Endothelial cell of umbilical vein (primary cell): ENCODE data around the gene NPFFR1. TPM values are rescaled to one million over a fixed set of nuclear protein-coding genes. Genes with fewer than 3 reads are reported as not detected.

ENCODE experiments used
- BruUV-seq: library from RNA; stranded (reverse); fragments of 400-500 nt; replicated peaks from 2 replicates; lab custom pipeline; 2021; lab: Mats Ljungman, UMichigan
- CTCF ChIA-PET: fragments of 300-600, 350-600 bp; sonication (Branson Sonifier 250); formaldehyde crosslinking; loops from one replicate; lab custom pipeline; 2021; ENCODE audit warnings: antibody characterized with exemption, inconsistent platforms; lab: Charles Lee
- POLR2A ChIA-PET: fragments of 300-600, 350-600 bp; sonication (Branson Sonifier 250); formaldehyde crosslinking; loops from one replicate; lab custom pipeline; 2021; ENCODE audit warnings: antibody characterized with exemption, inconsistent platforms; lab: Charles Lee
- DNase-seq: peaks from one replicate; pipeline ENCODE4 v3.0.0-alpha.2; 2011; ENCODE audit warnings: low read depth, low spot score
- FAIRE-seq: peaks from 2 replicates; lab custom pipeline; 2011; peaks lifted over from hg19 to GRCh38; lab: Jason Lieb, UNC
- H2AFZ ChIP-seq: 2 replicates; pipeline ENCODE4 v1.6.0; 2012; ENCODE audit warnings: low read depth, low read length, control low read depth, inconsistent platforms
- H3K27ac ChIP-seq: 2 replicates; pipeline ENCODE4 v1.5.1; 2011; ENCODE audit warnings: low read depth, mild to moderate bottlenecking, control low read depth, low read length, moderate library complexity; ENCODE audit not compliant: insufficient read depth
- H3K27me3 ChIP-seq, 2 experiments: 2 replicates each; pipeline versions ENCODE4 v1.6.0 to v1.6.1; 2011; ENCODE audit warnings: low read length in 2 of 2, mixed read lengths in 1 of 2; ENCODE audit not compliant: control insufficient read depth in 2 of 2, insufficient read depth in 2 of 2
- H3K36me3 ChIP-seq, 2 experiments: 2 replicates in 1 of 2; 3 replicates in 1 of 2; pipeline ENCODE4 v1.5.1; 2011; ENCODE audit warnings: low read length in 2 of 2, mild to moderate bottlenecking in 1 of 2, moderate library complexity in 1 of 2; ENCODE audit not compliant: control insufficient read depth in 2 of 2, insufficient read depth in 2 of 2; ENCODE audit errors: extremely low read depth in 1 of 2
- H3K4me1 ChIP-seq: 3 replicates; pipeline ENCODE4 v1.5.1; 2011; ENCODE audit warnings: mild to moderate bottlenecking, low read length; ENCODE audit not compliant: control insufficient read depth, insufficient read depth; ENCODE audit errors: extremely low read depth
- H3K4me2 ChIP-seq: 2 replicates; pipeline ENCODE4 v1.6.1; 2011; ENCODE audit warnings: low read length, control low read depth, mixed read lengths; ENCODE audit not compliant: insufficient read depth
- H3K4me3 ChIP-seq, 3 experiments: fragments of 200-600 bp in 1 of 3; sonication (generic), shearing (Covaris generic) in 1 of 3; replicated peaks in 1 of 3; 2 replicates each; pipeline ENCODE4 v1.5.1; 2011 to 2016; ENCODE audit warnings: control low read depth in 3 of 3, low read length in 3 of 3, mild to moderate bottlenecking in 2 of 3, inconsistent platforms in 1 of 3, low read depth in 1 of 3, moderate library complexity in 1 of 3; ENCODE audit not compliant: insufficient read depth in 1 of 3
- H3K79me2 ChIP-seq: 2 replicates; pipeline ENCODE4 v1.6.0; 2012; ENCODE audit warnings: low read length, inconsistent platforms; ENCODE audit not compliant: control insufficient read depth, insufficient read depth
- H3K9ac ChIP-seq: replicated peaks from 2 replicates; pipeline ENCODE3; 2011; ENCODE audit warnings: low read length, control low read depth; ENCODE audit not compliant: insufficient read depth; ENCODE audit errors: extremely low read depth
- H3K9me1 ChIP-seq: replicated peaks from 3 replicates; pipeline ENCODE4 v1.6.0; 2011; ENCODE audit warnings: mild to moderate bottlenecking, low read length; ENCODE audit not compliant: control insufficient read depth, insufficient read depth; ENCODE audit errors: extremely low read depth
- H3K9me3 ChIP-seq: replicated peaks from 2 replicates; pipeline ENCODE4 v1.5.1; 2012; ENCODE audit warnings: low read length, inconsistent platforms; ENCODE audit not compliant: control insufficient read depth, insufficient read depth
- H4K20me1 ChIP-seq: replicated peaks from 2 replicates; pipeline ENCODE3; 2011; ENCODE audit warnings: mild to moderate bottlenecking, low read length; ENCODE audit not compliant: control insufficient read depth, insufficient read depth; ENCODE audit errors: extremely low read depth
- EZH2 ChIP-seq: IDR thresholded peaks from 2 replicates; pipeline ENCODE4 v1.6.1; 2012; ENCODE audit warnings: borderline replicate concordance, low read depth, mild to moderate bottlenecking, moderate library complexity, low read length, inconsistent platforms; ENCODE audit not compliant: severe bottlenecking
- FOS ChIP-seq: IDR thresholded peaks from 2 replicates; pipeline ENCODE4 v1.6.1; 2011; ENCODE audit warnings: mild to moderate bottlenecking, low read length, moderate library complexity, borderline replicate concordance; ENCODE audit not compliant: insufficient read depth
- GATA2 ChIP-seq: IDR thresholded peaks from 2 replicates; pipeline ENCODE4 v1.7.0; 2011; ENCODE audit warnings: low read depth, mild to moderate bottlenecking, moderate library complexity, mixed read lengths, low read length; ENCODE audit not compliant: insufficient read length, insufficient read depth
- JUN ChIP-seq: IDR thresholded peaks from 2 replicates; pipeline ENCODE4 v1.6.1; 2011; ENCODE audit warnings: borderline replicate concordance, low read depth; ENCODE audit not compliant: insufficient read length, insufficient read depth
- MYC ChIP-seq: IDR thresholded peaks from one replicate; pipeline ENCODE4 v1.6.1; 2011; ENCODE audit warnings: mild to moderate bottlenecking, low read depth, low read length
- POLR2A ChIP-seq: IDR thresholded peaks from 2 replicates; pipeline ENCODE4 v1.6.1; 2012; ENCODE audit warnings: low read depth, mild to moderate bottlenecking, control low read depth, low read length
- POLR2AphosphoS5 ChIP-seq: IDR thresholded peaks from 2 replicates; pipeline ENCODE4 v1.6.1; 2012; ENCODE audit warnings: low read depth, mild to moderate bottlenecking, control low read depth, low read length, moderate library complexity; ENCODE audit not compliant: insufficient read depth
- dilution Hi-C: fragments of 300-500 bp; cut with MboI; formaldehyde crosslinking; loops from one replicate; pipeline ENCODE4 v1.15.0; 2019; ENCODE audit warnings: low sequenced_read_pairs; ENCODE audit not compliant: extremely low pct_ligation_motif_present
- intact Hi-C: fragments of 100-400 bp; cut with micrococcal nuclease; formaldehyde crosslinking; loops from one replicate; pipeline ENCODE4 v1.10.0; 2022
- polyA plus RNA-seq, 4 experiments: library from polyadenylated mRNA; depleted of rRNA in 3 of 4; stranded (reverse) in 3 of 4; unstranded in 1 of 4; fragments of >200 nt; gene quantifications; 2 replicates each; pipeline versions ENCODE4 v1.2.1 to v1.2.3, GENCODE V29; 2011 to 2012; ENCODE audit warnings: missing spikeins in 1 of 4
- total RNA-seq: library from RNA; stranded (reverse); gene quantifications from 2 replicates; pipeline ENCODE4 v1.2.3, GENCODE V29; 2021
- TF ChIP-seq, protein P1 (sequence below), 2 donors: IDR thresholded peaks; 1 replicate in 1 of 2; 2 replicates in 1 of 2; pipeline ENCODE4 v1.5.1; 2011; ENCODE audit warnings: low read length in 2 of 2, mild to moderate bottlenecking in 2 of 2, moderate library complexity in 2 of 2, control low read depth in 1 of 2, inconsistent platforms in 1 of 2, low read depth in 1 of 2; ENCODE audit not compliant: insufficient read depth in 1 of 2; ENCODE audit errors: extremely low read depth in 1 of 2
- TF ChIP-seq, protein P2 (sequence below): IDR thresholded peaks from 2 replicates; pipeline ENCODE4 v1.6.1; 2011; ENCODE audit not compliant: insufficient read depth, insufficient read length

Gene NPFFR1
- total and polyA plus RNA-seq, 2 donors (not counting 3 experiments of a cell fraction or from before 2014, with no cell fraction given) = not detected

DNA sequence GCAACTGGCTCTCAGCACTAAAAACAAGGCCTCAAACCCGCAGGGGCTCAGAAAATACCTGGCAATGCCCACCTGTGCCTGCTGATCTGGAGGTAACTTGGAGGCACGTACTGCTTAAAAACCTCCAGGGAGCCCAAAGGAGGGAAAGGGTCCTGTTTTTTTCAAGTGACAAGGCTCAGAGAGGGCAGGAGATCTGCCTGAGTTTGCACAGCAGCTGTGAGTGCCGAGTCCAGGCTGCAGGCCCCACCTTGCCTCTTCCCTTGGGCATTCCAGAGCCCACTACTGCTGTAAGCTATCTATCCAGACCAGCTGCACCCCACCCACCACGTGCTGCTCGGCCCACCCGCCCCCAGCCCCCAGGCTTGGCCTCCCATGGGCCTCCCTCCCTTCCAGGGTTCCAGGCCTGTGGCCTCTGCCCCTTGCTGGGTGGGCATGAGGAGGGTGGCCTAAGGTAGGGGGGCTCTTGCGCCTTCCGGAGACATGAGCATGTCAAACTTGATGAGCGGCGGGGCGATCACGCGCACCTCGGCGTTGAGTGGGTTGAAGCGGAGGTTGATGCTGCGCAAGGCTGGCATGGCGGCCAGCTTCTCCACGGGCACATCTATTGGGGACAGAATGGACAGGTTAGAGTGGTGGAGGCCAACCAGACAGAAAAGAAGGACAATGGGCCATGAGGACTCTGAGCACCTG lies 17.2 kb upstream of the NPFFR1 start:
- DNase-seq = no peak
- no peak for FAIRE-seq
- BruUV-seq = no TSS peak
- H3K4me3 ChIP-seq = no peak overlapping the region
- no peak overlapping the region for H3K27ac ChIP-seq
- TF ChIP-seq MYC (no peak), JUN (no peak), GATA2 (no peak), EZH2 (no peak), FOS (no peak), POLR2AphosphoS5 (no peak), POLR2A (no peak)
- TF ChIP-seq, protein P1, sequence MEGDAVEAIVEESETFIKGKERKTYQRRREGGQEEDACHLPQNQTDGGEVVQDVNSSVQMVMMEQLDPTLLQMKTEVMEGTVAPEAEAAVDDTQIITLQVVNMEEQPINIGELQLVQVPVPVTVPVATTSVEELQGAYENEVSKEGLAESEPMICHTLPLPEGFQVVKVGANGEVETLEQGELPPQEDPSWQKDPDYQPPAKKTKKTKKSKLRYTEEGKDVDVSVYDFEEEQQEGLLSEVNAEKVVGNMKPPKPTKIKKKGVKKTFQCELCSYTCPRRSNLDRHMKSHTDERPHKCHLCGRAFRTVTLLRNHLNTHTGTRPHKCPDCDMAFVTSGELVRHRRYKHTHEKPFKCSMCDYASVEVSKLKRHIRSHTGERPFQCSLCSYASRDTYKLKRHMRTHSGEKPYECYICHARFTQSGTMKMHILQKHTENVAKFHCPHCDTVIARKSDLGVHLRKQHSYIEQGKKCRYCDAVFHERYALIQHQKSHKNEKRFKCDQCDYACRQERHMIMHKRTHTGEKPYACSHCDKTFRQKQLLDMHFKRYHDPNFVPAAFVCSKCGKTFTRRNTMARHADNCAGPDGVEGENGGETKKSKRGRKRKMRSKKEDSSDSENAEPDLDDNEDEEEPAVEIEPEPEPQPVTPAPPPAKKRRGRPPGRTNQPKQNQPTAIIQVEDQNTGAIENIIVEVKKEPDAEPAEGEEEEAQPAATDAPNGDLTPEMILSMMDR (IDR thresholded peaks at IDR 0.05; ENCODE audit: extremely low read depth in 1 of 2, insufficient read depth in 1 of 2, low read depth in 1 of 2, low read length in 2 of 2) = no peak
- TF ChIP-seq, protein P2, sequence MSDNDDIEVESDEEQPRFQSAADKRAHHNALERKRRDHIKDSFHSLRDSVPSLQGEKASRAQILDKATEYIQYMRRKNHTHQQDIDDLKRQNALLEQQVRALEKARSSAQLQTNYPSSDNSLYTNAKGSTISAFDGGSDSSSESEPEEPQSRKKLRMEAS = no peak
- dilution Hi-C loops (no loop called here), intact Hi-C loops (no loop called here)
- H3K9ac ChIP-seq = no peak overlapping the region
- POLR2A ChIA-PET = no interaction called here
- H3K79me2 ChIP-seq = no peaks in the 10 kb centered on the region
- no peaks in the 10 kb centered on the region for H3K9me1 ChIP-seq
- CTCF ChIA-PET = interaction anchor here (1.8 kb wide), 1 partner anchor 28 kb away, joined by 6 read pairs; no protein-coding TSS in a partner anchor
- H3K36me3 ChIP-seq = no peaks in the 10 kb centered on the region
- H2AFZ ChIP-seq = no peak overlapping the region
- H3K9me3 ChIP-seq = no peaks in the 10 kb centered on the region
- no peaks in the 10 kb centered on the region for H4K20me1 ChIP-seq
- H3K4me2 ChIP-seq = no peak overlapping the region
- H3K27me3 ChIP-seq = no peaks in the 10 kb centered on the region
- peaks cover 9% of the 10 kb centered on the region for H3K4me1 ChIP-seq
